H1 (cell line): Measurements from ENCODE around the gene TSPAN5. TPM values are rescaled to one million over a fixed set of nuclear protein-coding genes. Genes with fewer than 3 reads are reported as not detected.

ENCODE experiments used
- ASH2L ChIP-seq: fragments of 200-600, 300-600 bp; sonication (generic); IDR thresholded peaks from one replicate; pipeline ENCODE4 v1.7.1; 2017; ENCODE audit warnings: low read length
- CEBPB ChIP-seq: IDR thresholded peaks from 2 replicates; pipeline ENCODE4 v1.6.1; 2012; ENCODE audit warnings: low read depth, low read length
- CHD1 ChIP-seq: IDR thresholded peaks from 2 replicates; pipeline ENCODE4 v1.6.1; 2012; ENCODE audit warnings: low read depth, low read length, improper control_type of control experiment
- EGR1 ChIP-seq: IDR thresholded peaks from 2 replicates; pipeline ENCODE4 v1.6.1; 2011; ENCODE audit warnings: low read depth, low read length, borderline replicate concordance
- GABPA ChIP-seq: IDR thresholded peaks from 2 replicates; pipeline ENCODE4 v1.6.1; 2011; ENCODE audit warnings: mild to moderate bottlenecking, low read length, moderate library complexity, borderline replicate concordance; ENCODE audit not compliant: insufficient read depth
- KDM5A ChIP-seq: fragments of 200-600 bp; IDR thresholded peaks from 2 replicates; pipeline ENCODE4 v1.7.1; 2012; ENCODE audit warnings: mild to moderate bottlenecking, low read length, inconsistent platforms, mixed read lengths
- PHF8 ChIP-seq: fragments of 200-600 bp; sonication (generic); conservative IDR thresholded peaks from 2 replicates; pipeline ENCODE4 v1.7.1; 2012; ENCODE audit warnings: low read depth, mild to moderate bottlenecking, inconsistent platforms, low read length, moderate library complexity
- SUZ12 ChIP-seq: fragments of 200-600 bp; sonication (generic); IDR thresholded peaks from 2 replicates; pipeline ENCODE4 v1.6.1; 2012; ENCODE audit warnings: mild to moderate bottlenecking, inconsistent platforms, low read length, moderate library complexity, mixed read lengths
- YY1 ChIP-seq: IDR thresholded peaks from 2 replicates; pipeline ENCODE4 v1.6.1; 2011; ENCODE audit warnings: low read depth, mild to moderate bottlenecking, low read length
- polyA plus RNA-seq, 7 experiments: library from polyadenylated mRNA; depleted of rRNA in 3 of 7; stranded (reverse) in 5 of 7; unstranded in 2 of 7; fragments of >200 nt in 5 of 7; fragments of 200-250 nt in 2 of 7; gene quantifications; 1 replicate in 5 of 7; 2 replicates in 1 of 7; 4 replicates in 1 of 7; pipeline versions ENCODE4 v1.2.1 to v1.2.3, GENCODE V29; 2011 to 2013; ENCODE audit warnings: missing spikeins in 2 of 7, mixed read lengths in 2 of 7
- total RNA-seq: library from RNA; stranded (reverse); fragmentation: NEBNext Ultra II Directional; extraction: Animal tissue kit (Norgen Biotek cat#: 25700); gene quantifications from 2 replicates; pipeline ENCODE4 v1.2.1, GENCODE V29; 2021

Gene TSPAN5
- total and polyA plus RNA-seq, 2 of the 8 experiments (the other 6 are each of a cell fraction or from before 2014, with no cell fraction given), result 17.6 to 21.2 TPM

GRCh38 chr4:98620087-98620784 is 38.2 kb downstream of the TSPAN5 start (continued):
- no peak for TF ChIP-seq EGR1
- TF ChIP-seq KDM5A, result no peak
- no peak for TF ChIP-seq ASH2L
- no peak for TF ChIP-seq GABPA
- TF ChIP-seq SUZ12, result no peak
- no peak for TF ChIP-seq PHF8
- no peak for TF ChIP-seq CEBPB
- TF ChIP-seq YY1, result no peak
- no peak for TF ChIP-seq CHD1
- TF ChIP-seq, all 59 proteins: peak for 0
